Gastroesophageal sphincter (tissue), 3 donors: ENCODE measurements around the gene RARS2.

Experiments used
- CTCF ChIP-seq, 4 experiments: fragments of 200-600 bp in 2 of 4; fragments of 450-650 bp in 2 of 4; sonication (generic) in 1 of 4; IDR thresholded peaks; one replicate each; pipeline ENCODE4 v1.5.1; 2017 to 2019; ENCODE audit warnings: antibody characterized with exemption in 4 of 4, mild to moderate bottlenecking in 2 of 4, moderate library complexity in 2 of 4
- POLR2A ChIP-seq, 2 donors: fragments of 450-650 bp; IDR thresholded peaks; one replicate each; pipeline ENCODE4 v1.6.1; 2017; ENCODE audit warnings: antibody characterized with exemption in 2 of 2, mild to moderate bottlenecking in 2 of 2, moderate library complexity in 1 of 2
- POLR2AphosphoS5 ChIP-seq: sonication (generic); formaldehyde crosslinking; IDR thresholded peaks from one replicate; pipeline ENCODE4 v1.6.1; 2017; ENCODE audit warnings: antibody characterized with exemption

DNA sequence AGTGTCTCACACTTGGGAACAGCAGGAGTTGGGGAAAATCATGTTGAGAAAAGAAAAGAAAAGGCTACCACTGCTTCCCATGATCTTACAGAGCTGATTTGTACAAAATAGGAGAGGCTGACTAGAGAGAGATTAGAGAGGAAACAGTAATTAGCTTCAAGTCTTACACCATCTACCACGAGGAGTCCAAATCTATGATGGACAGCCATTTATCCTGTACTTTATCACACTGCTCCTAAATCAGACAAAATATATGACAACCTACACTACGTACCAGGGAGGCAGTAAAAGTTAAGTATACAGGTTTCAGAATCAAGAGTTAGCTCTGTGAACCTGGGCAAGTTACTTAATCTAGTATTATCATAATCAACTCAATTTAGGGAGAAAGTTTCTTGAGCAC lies 38.0 kb downstream of the RARS2 start:
- no peak for TF ChIP-seq POLR2AphosphoS5
- no peak for TF ChIP-seq CTCF (IDR thresholded peaks at IDR 0.05)
- no peak for TF ChIP-seq POLR2A (IDR thresholded peaks at IDR 0.05)
